BJ (cell line): ENCODE data around the gene MUC2. TPM values are rescaled to one million over a fixed set of nuclear protein-coding genes. Genes with fewer than 3 reads are reported as not detected.

ENCODE experiments used
- CTCF ChIA-PET: fragments of 350-600 bp; formaldehyde crosslinking; extraction: SDS; loops from one replicate; lab custom pipeline; 2021; ENCODE audit warnings: antibody characterized with exemption, inconsistent platforms; lab: Yijun Ruan, JAX
- POLR2A ChIA-PET: fragments of 300-600 bp; sonication (Branson Sonifier 250); formaldehyde crosslinking; extraction: SDS; loops from one replicate; lab custom pipeline; 2021; ENCODE audit warnings: antibody characterized with exemption; lab: Charles Lee
- DNase-seq: peaks from one replicate; pipeline ENCODE4 v3.0.0-alpha.2; 2011; ENCODE audit warnings: low read depth
- H3K27me3 ChIP-seq: 2 replicates; pipeline ENCODE4 v1.6.0; 2011; ENCODE audit warnings: low read length; ENCODE audit not compliant: control insufficient read depth, insufficient read depth
- H3K36me3 ChIP-seq: 2 replicates; pipeline ENCODE4 v1.5.1; 2011; ENCODE audit warnings: low read length; ENCODE audit not compliant: control insufficient read depth, insufficient read depth
- H3K4me3 ChIP-seq: 2 replicates; pipeline ENCODE4 v1.5.1; 2011; ENCODE audit warnings: low read depth, mild to moderate bottlenecking, control low read depth, low read length
- CTCF ChIP-seq: IDR thresholded peaks from 2 replicates; pipeline ENCODE4 v1.5.1; 2011; ENCODE audit warnings: low read depth, mild to moderate bottlenecking, control low read depth, inconsistent platforms, low read length, moderate library complexity; ENCODE audit not compliant: insufficient read depth
- polyA plus RNA-seq: library from polyadenylated mRNA; depleted of rRNA; stranded (reverse); fragments of >200 nt; gene quantifications from 2 replicates; pipeline ENCODE4 v1.2.3, GENCODE V29; 2011

The MUC2 gene
- polyA plus RNA-seq, 1 experiment = not detected

GRCh38 chr11:1055109-1055703, 19.5 kb upstream of the MUC2 start:
- CTCF ChIA-PET = interaction anchor here (0.9 to 1.1 kb wide), 3 partner anchors 10 to 520 kb away, joined by 3 read pairs; no protein-coding TSS in a partner anchor
- no peak for TF ChIP-seq CTCF
- Histone ChIP-seq H3K4me3 (no peak overlapping the region), H3K36me3 (no peaks in the 10 kb centered on the region), H3K27me3 (no peaks in the 10 kb centered on the region)
- no peak for DNase-seq
- POLR2A ChIA-PET = no interaction called here

GRCh38 chr11:1055990-1056771, 18.5 kb upstream of the MUC2 start:
- no peak overlapping the region for H3K4me3 ChIP-seq
- no peak for DNase-seq
- no peaks in the 10 kb centered on the region for H3K27me3 ChIP-seq
- no peaks in the 10 kb centered on the region for H3K36me3 ChIP-seq
- ChIA-PET POLR2A (no interaction called here), CTCF (no interaction called here)
- no peak for TF ChIP-seq CTCF

- CTCF ChIA-PET = no interaction called here
- POLR2A ChIA-PET = no interaction called here
- Histone ChIP-seq H3K36me3 (no peaks in the 10 kb centered on the region), H3K27me3 (no peaks in the 10 kb centered on the region), H3K4me3 (no peak overlapping the region)
- TF ChIP-seq CTCF = no peak
- no peak for DNase-seq
These were observed 16.9 kb upstream of the MUC2 start for GRCh38 chr11:1057806-1058205.

GRCh38 chr11:1059759-1060158, 14.9 kb upstream of the MUC2 start:
- no peaks in the 10 kb centered on the region for H3K36me3 ChIP-seq
- no peak for TF ChIP-seq CTCF
- H3K4me3 ChIP-seq = no peak overlapping the region
- CTCF ChIA-PET = interaction anchor here (3.4 kb wide), 1 partner anchor 9 kb away, joined by 16 read pairs; no protein-coding TSS in a partner anchor
- POLR2A ChIA-PET = no interaction called here
- no peaks in the 10 kb centered on the region for H3K27me3 ChIP-seq
- DNase-seq = no peak

- Histone ChIP-seq H3K4me3 (no peak overlapping the region), H3K36me3 (no peaks in the 10 kb centered on the region), H3K27me3 (no peaks in the 10 kb centered on the region)
- CTCF ChIA-PET = interaction anchor here (3.4 kb wide), 1 partner anchor 9 kb away, joined by 16 read pairs; no protein-coding TSS in a partner anchor
- POLR2A ChIA-PET = no interaction called here
- TF ChIP-seq CTCF = no peak
- no peak for DNase-seq
These were observed 14.3 kb upstream of the MUC2 start for GRCh38 chr11:1060410-1060809.
